Endothelial cell of hepatic sinusoid (primary cell): Measurements from ENCODE around the gene PHETA1.
"Not testable (repeated sequence)": the region's sequence is repeated elsewhere in the genome, so short reads cannot be mapped to it uniquely, and the experiment has no call there.

Experiments
- in situ Hi-C: cut with HindIII; loops from 2 replicates; pipeline ENCODE4 v1.10.0; 2017; ENCODE audit warnings: low sequenced_read_pairs

Gene PHETA1

DNA sequence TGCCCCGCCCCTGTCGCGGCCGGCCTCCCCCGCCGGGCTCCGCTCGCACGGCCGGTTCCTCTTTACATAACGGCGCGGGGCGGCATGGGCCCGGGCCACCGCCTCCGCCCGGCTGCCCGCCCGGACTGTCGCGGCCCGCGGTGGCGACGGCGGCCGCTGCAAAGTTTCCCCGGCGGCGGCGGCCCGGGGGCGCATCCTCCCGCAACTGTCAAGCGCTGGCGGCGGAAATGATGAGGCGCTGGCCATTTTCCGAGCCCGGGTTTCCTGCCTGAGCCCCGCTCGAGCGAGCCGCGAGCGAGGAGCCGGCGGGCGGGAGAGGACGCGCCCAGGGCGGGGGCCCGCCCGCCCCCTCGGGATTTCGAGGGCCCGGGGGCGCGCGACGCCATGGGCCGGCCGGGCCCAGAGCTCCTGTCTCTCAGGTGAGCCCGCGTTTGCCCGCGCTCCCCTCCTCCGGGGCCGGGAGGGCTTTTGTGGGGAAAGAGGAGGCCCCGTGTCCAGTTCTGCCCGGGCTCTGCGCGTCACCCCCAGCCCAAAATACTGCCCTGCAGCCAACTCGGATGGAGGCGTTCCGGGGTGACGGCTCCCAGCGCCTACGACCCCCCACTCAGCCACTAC, 37.1 kb upstream of the PHETA1 start, which contains the start of gene SH2B3:
TSS of gene SH2B3 (plus strand) at position 65 of the 615 bp plus-strand sequence. CDS start 12,223 bp downstream, outside the sequence.
- in situ Hi-C loops = no loop called here

DNA sequence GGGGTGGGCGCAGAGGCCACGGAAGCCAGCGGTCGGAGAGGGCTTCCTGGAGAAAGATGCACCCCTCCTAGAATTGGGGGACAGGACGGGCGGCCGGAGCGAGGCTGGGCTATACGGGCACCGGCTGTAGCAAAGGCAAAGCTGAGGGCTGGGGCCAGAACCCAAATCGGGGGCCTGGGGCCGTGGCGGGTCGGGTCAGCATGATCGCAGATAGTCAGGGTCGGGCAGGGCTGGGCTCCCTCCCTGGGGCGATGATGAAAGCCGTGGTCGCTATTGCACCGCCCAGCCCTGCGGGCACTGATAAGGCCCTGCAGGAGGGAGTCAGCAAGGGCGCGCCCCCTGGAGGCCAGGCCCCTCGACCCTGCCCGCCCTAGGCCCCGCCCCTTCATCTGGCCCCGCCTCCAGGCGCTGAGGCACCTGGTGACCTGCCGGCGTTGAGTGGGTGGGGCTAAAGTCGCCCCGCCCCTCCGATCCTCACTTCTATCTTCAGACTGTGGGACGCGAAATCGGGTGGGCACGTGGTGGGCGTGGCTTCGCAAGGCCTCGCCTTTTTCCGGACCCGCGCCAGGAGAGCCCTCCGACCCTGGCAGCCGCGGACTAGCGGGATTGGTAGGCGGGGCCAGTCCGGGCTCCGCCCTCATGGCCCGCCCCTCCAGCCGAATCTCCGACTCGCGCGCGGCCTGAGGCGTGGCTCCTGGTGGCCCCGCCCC, 36.4 kb upstream of the PHETA1 start:
- in situ Hi-C loops = no loop called here

DNA sequence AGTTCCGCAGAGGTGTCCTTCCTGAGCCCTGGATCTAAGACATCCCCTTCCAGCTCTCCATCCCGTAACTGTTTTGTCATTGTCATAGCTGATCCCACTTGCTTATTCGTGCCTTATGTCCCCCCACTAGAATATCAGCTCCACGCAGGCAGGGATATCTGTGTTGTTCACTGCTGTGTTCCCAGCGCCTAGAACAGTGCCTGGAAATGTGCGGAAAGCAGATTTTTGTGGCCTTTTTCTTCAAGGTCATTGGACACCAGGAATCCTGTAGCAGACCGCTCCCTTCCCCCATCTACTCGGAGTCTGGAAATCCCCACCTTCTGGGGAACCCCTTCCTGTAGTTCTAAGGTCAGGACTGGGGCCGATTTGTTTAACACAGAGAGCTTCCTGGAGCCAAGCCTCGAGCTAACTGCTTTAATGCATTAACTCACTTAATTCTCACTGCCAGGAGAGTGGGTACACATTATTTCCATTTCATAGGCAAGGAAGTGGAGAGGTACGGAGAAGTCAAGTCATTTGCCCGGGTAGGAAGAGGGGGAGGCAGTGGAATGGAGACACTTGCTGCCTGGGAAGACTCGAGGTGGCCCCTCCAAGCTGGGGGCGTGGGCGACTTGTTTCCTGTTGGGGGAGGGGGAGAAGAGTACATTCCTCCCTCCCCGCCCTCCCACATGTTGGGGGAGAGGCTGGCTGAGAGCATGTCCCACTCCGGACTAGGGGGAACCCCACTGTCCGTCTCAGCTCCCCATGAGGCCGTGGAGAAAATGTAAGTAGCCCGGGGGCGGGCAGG, 35.7 kb upstream of the PHETA1 start:
- in situ Hi-C loops = no loop called here

DNA sequence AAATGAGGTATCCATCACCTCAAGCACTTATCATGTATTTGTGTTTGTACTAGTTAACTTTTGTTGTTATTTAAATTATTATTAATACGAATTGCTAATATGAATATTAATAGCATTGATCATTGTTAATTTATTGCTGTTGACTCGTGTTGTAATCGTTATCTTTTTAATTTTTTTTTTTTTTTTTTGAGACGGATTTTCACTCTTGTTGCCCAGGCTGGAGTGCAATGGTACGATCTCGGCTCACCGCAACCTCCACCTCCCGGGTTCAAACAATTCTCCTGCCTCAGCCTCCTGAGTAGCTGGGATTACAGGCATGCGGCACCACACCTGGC, 33.6 kb upstream of the PHETA1 start:
- in situ Hi-C loops = not testable (repeated sequence)

DNA sequence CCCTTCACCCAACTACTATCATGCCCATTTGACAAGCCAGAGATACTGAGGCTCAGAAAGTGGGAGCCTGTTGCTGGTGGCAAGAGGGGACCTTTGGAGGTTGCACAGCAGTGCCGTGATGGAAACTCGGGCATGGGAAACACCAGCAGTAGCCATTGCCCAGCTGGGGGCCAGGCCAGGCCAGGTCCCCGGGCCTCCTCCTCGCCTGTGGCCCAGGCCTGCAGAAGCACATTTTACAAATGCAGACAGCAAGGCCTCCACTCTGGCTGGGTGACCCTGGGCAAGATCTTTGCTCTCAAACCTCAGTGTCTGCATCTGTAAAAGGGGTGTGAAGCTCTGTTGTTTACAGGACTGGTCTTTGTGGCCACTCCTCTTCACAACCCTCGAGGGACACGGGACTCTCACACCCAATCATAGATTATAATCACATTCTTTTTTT, 32.3 kb upstream of the PHETA1 start:
- in situ Hi-C loops = no loop called here

DNA sequence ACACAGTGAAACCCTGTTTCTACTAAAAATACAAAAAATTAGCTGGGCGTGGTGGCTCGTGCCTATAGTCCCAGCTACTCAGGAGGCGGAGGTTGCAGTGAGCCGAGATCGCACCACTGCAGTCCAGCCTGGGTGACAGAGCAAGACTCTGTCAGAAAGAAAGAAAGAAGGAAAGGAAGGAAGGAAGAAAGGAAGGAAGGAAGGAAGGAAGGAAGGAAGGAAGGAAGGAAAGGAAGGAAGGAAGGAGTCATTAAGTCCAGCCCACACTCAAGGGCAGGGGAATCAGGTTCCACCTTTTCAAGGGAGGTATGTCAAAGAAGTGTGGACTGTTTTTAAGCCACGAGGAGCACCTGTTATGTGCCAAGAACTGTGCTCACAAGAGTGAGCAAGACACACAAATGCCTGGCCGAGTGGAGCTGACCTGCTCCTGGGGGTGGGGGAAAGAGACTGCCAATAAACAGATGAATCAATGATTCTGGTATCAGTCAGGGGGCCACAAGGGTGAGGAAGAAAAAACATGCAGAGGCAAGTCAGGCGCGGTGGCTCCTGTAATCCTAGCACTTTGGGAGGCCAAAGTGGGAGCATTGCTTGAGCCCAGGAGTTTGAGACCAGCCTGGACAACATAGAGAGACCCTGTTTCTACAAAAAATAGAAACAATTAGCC, 31.0 kb upstream of the PHETA1 start:
- in situ Hi-C loops = loop anchor here (5.0 kb wide), 1 partner anchor 52 kb away; no protein-coding TSS in a partner anchor

DNA sequence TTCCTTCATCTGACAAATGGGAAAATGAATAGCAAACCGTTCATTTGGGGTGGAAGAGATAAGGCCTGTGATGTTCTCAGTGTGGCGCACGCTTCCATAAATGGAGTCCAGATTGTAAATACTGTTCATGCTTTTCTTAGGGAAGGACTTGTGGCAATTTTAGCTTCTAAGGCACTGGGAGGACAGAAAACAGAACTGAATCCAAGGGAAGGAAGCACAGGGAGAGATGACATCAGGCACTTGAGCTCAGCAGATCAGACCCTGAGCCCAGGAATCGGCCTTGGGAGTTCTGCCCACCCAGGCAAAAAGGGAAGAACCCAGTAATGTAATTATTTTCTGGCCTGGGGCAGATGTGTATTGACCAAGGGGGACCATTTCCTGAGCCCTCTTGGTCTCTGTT, 29.6 kb upstream of the PHETA1 start:
- in situ Hi-C loops = loop anchor here (5.0 kb wide), 1 partner anchor 54 kb away; no protein-coding TSS in a partner anchor

DNA sequence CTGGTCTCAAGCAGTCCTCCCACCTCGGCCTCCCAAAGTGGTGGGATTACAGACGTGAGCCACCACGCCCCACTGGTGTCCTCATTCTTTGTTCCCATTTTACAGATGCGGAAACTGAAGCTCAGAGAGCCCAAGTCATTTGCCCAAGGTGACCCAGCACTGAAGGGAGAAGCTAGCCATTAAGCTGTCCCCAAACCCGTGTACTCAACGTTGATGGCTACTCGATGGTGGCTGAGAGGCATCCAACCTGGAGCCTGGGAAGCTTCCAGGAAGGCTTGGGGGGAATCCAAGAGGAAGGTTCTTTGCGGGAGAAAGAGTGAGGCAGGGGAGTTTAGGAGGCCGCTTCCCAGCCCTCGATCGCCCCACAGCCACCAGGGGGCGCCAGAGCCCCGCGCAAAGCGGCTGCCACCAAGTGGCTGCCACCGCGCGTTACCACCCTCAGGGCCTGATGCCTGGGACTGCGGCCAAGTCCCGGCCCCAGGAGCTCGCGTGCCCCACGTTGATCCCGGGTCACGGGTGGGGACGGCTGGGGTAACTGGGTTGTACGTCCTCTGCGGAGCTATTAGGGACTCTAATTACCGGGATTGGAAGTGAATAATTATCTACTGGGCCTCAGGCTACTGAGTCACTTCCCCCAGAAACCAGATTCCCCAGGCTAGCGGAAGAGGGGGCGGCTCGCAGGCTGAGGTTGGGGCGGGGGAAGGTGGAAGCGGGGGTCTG, 28.0 kb upstream of the PHETA1 start:
- in situ Hi-C loops = loop anchor here (5.0 kb wide), 1 partner anchor 55 kb away; no protein-coding TSS in a partner anchor

DNA sequence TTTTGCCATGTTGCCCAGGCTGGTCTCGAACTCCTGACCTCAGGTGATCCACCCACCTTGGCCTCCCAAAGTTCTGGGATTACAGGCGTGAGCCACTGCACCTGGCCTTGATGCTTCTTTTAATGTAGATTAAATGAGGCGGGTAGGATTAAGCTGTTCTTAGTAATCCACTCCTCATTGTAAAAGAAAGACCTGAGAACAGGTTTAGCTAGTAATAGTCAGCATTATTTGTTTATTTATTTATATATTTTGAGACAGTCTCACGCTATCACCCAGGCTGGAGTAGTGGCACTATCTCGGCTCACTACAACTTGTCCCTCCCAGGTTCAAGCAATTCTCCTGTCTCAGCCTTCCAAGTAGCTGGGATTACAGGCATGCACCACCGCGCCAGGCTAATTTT, 27.4 kb upstream of the PHETA1 start:
- in situ Hi-C loops = loop anchor here (5.0 kb wide), 1 partner anchor 56 kb away; no protein-coding TSS in a partner anchor

DNA sequence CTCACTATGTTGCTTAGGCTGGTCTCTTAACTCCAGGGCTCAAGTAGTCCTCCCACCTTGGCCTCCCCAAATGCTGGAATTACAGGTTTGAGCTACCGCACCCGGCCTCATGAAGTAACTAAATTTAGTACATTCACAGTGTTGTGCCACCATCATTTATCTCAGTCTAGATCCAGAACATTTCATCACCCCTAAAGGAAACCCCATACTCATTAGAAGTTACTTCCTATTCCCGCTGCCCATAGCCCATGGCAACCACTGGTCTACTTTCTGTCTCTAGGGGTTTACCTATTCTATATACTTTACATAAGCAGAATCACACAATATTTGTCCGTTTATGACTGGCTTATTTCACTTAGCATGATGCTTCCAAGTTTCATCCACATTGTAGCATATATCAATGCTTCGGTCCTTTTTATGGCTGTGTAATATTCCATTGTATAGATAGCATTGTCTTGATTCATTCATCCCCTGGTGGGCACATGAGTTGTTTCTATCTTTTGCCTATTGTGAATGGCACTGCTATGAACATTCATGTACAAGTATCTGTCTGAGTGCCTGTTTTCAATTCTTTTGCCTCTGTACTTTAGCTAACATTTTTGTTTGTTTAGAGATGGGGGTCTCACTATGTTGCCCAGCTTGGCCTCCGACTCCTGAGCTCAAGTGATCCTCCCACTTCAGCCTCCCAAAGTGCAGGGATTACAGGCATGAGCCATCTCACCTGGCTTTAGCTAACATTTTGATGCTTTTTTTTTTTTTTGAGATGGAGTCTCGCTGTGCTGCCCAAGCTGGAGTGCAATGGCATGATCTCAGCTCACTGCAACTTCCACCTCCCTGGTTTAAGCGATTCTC, 26.7 kb upstream of the PHETA1 start:
- in situ Hi-C loops = loop anchor here (5.0 kb wide), 1 partner anchor 57 kb away; no protein-coding TSS in a partner anchor

DNA sequence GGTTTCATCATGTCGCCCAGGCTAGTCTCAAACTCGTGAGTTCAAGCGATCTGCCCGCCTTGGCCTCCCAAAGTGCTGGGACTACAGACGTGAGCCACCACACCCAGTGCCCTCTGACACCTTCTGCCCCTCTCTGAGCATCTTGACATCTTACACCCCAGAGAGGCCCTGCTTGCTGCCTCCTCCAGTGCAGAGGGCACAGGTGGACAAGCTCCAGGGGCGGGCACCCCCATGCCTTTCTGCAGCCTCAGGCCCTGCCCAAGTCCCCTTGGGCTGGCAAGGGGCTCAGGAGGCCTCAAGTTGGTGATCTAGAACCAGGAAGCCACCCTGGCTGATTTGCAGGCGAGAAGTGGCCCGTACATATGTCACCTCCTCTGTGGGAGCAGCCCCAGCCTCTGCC, 25.6 kb upstream of the PHETA1 start:
- in situ Hi-C loops = no loop called here

DNA sequence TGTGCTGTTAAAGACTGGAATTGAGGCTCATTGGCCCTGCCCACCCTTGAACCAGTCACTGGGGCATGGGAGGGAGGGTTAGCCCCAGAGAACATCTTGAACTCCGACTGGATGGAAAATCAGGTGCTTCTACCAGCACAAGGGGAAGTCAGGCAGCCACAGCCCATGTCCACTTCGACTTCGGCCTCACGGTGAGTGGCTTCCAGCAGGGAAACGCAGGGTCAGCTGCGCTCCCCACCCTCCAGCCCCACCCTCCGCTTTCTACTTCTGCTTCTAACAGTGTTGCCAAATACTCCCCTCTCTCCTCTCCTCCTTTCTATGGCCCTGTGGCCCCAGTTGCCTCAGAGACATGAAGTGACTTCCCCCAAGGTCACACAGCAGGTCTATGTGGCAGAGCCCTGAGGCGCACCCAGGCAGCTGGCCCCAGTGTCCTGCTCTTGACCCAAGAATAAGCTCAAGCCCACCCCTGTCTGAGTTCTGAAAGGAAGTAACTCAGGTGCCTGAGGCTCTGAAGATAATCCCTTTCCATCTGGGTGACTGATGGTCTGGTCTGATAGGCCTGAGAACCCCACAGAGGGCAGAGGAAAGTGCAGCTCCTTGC, 24.9 kb upstream of the PHETA1 start:
- in situ Hi-C loops = no loop called here

DNA sequence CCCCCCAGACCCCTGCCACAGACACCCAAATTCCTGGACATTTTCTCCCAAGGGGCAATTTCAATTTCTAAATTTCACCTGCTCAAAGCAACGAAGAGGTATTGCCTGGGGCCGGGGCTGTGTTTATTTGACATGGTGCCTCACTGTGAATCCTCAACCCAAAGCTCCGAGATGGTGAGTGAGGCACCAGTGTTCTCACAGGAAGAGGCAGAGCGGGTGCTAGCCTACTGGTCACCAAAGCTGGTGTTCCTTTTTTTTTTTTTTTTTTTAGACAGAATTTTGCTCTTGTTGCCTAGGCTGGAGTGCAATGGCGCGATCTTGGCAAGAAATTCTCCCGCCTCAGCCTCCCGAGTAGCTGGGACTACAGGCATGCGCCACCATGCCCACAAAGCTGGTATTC, 22.0 kb upstream of the PHETA1 start:
- in situ Hi-C loops = no loop called here

DNA sequence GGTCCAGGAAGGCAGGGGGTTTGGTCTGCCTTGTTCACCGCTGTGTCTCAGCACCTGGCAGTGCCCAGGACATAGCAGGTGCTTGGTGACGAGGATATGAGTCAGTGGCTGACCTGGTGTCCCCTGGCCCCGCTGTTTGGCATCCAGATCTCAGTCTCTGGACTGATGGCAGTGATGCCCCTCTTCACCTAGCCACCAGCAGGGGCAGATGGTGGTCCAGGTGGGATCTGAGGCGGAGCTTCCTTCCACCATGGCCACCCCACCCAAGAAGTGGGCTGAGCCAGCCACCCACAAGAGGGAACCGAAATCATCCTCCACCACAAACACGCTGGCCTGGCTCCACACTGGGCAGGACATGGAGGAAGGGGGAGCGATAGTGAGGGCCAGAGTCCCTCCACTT, 20.7 kb upstream of the PHETA1 start:
- in situ Hi-C loops = no loop called here

DNA sequence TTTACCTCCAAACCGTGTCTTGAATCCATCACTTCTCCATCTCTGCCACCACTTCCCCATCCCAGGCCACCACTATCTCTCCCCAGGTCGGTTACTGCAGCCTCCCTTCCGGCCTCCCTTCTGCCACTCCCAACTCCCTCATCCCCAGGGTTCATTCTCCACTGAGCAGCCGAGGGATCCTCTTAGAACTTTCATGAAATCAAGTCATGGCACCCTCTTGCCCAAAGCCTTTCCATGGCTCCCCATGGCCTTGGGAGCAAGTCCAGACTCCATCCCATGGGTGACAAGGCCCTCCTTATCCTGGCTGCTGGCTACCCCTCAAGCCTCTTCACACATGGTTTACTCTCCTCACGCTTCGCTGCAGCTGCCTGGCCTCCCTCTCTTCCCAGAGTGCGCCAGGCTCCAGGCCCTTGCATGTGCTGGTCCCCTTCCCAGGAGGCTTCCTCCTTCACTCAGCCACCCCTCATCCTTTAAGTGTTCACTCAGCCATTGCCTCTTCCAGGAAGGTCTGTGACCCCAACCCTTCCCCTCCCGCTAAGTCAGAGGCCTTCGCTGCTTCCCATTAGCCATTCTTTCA, 18.9 kb upstream of the PHETA1 start:
- in situ Hi-C loops = no loop called here

DNA sequence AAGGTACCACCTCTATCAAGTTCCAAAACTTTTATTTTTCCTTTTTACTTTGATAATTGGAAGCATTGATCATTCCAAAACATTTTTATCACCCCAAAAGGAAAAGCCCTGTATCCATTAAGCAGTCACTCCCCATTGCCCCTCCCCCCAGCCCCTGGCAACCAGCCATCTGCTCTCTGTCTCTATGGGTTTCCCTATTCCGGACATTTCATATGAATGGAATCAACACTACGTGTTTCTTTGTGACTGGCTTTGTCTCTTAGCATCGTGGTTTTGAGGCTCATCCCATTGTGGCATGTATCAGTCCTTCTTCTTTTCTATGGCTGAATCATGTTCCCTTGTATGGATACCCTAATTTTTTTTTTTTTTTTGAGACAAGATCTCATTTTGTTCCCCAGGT, 18.0 kb upstream of the PHETA1 start:
- in situ Hi-C loops = no loop called here

DNA sequence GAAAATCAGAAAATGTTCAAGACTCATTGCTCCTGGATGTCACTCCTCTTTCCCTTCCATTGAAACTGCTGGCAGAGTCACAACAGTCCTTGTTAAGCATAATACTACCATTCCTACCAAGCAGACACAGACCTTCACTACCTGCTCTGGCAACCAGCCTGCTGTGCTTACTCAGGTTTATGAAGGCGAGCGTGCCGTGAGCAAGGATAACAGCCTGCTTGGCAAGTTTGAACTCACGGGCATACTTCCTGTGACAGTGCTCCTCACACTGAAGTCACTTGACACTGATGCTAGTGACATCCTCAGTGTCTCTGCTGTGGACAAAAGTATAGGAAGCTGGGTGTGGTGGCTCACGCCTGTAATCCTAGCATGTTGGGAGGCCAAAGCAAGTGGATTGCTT, 15.7 kb upstream of the PHETA1 start:
- in situ Hi-C loops = no loop called here

DNA sequence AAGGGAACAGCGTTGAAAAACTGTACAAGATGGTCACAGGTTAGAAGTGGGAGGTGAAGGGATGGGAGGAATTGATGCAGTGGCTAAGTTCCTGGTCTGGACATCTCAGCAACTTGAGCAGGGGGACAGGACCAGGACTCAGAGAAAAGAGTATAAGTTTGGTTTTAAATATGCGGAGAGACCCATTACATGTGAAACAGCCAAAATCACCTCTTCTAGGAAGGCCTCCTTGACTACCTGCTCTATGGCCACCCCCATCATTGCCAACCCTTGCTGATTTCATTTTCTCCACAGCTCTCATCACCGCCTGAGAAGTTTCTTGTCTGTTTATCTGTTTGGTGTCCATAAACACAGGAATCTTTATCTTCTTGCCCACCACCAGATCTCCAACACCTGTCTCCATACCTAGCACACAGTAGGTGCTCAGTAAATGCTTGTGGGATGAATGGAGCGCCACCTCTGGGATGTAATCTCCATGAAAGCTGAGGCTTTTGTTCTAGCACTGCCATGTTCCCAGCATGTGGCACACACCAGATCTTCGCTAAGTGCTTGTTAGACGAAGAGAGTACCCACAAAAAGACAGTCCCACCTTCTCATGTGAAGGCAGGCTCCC, 11.2 kb upstream of the PHETA1 start:
- in situ Hi-C loops = no loop called here
